GM12878 (cell line): Measurements from ENCODE around the gene CYB5A. TPM values are rescaled to one million over a fixed set of nuclear protein-coding genes. Genes with fewer than 3 reads are reported as not detected.
"Not testable (repeated sequence)": the region's sequence is repeated elsewhere in the genome, so short reads cannot be mapped to it uniquely, and the experiment has no call there.

Experiments used
- ATAC-seq: fragments of 200-7000 bp; cut with Tn5 transposase; 3 replicates; pipeline ENCODE4 v1.9.1; 2020; ENCODE audit warnings: mild to moderate bottlenecking, moderate library complexity
- BruUV-seq: library from RNA; stranded (reverse); fragments of 400-500 nt; replicated peaks from 2 replicates; lab custom pipeline; 2021; lab: Mats Ljungman, UMichigan
- CTCF ChIA-PET: fragments of 300-600 bp; sonication (Branson Sonifier 250); formaldehyde crosslinking; extraction: SDS; loops from one replicate; lab custom pipeline; 2021; ENCODE audit warnings: inconsistent platforms; lab: Yijun Ruan, JAX
- POLR2A ChIA-PET: fragments of 350-600 bp; formaldehyde crosslinking; extraction: SDS; loops from one replicate; lab custom pipeline; 2021; ENCODE audit warnings: inconsistent platforms; lab: Charles Lee
- RAD21 ChIA-PET: fragments of 300-600 bp; sonication (Branson Sonifier 250); formaldehyde crosslinking; loops from one replicate; lab custom pipeline; 2023; ENCODE audit warnings: antibody characterized with exemption; ENCODE audit not compliant: unreplicated experiment; lab: Charles Lee
- SMC1A ChIA-PET: fragments of 300-600 bp; sonication (Branson Sonifier 250); formaldehyde crosslinking; loops from one replicate; lab custom pipeline; 2023; ENCODE audit not compliant: unreplicated experiment, uncharacterized antibody; lab: Charles Lee
- DNase-seq: peaks from one replicate; pipeline ENCODE4 v3.0.0-alpha.2; 2011; ENCODE audit warnings: low read depth, low spot score
- FAIRE-seq: peaks from 3 replicates; lab custom pipeline; 2011; peaks lifted over from hg19 to GRCh38; lab: Jason Lieb, UNC
- H2AFZ ChIP-seq: 2 replicates; pipeline ENCODE4 v1.6.0; 2011; ENCODE audit warnings: low read depth, low read length, control low read depth; ENCODE audit not compliant: control insufficient read depth
- H3K27ac ChIP-seq: 2 replicates; pipeline ENCODE4 v1.5.1; 2011; ENCODE audit warnings: control low read depth; ENCODE audit not compliant: control insufficient read depth, insufficient read depth
- H3K27me3 ChIP-seq, 2 experiments: replicated peaks in 1 of 2; 2 replicates each; pipeline versions ENCODE4 v1.6.0 to v1.6.1; 2011; ENCODE audit warnings: low read length in 1 of 2; ENCODE audit not compliant: control insufficient read depth in 2 of 2, insufficient read depth in 2 of 2
- H3K36me3 ChIP-seq, 2 experiments: 2 replicates each; pipeline ENCODE4 v1.5.1; 2011; ENCODE audit warnings: low read length in 1 of 2; ENCODE audit not compliant: control insufficient read depth in 2 of 2, insufficient read depth in 2 of 2
- H3K4me1 ChIP-seq: 2 replicates; pipeline ENCODE4 v1.6.1; 2011; ENCODE audit warnings: mild to moderate bottlenecking, low read length, moderate library complexity, mixed read lengths; ENCODE audit not compliant: control insufficient read depth, insufficient read depth
- H3K4me2 ChIP-seq: 2 replicates; pipeline ENCODE4 v1.6.0; 2011; ENCODE audit warnings: control low read depth; ENCODE audit not compliant: control insufficient read depth, insufficient read depth
- H3K4me3 ChIP-seq: fragments of 200-600 bp; sonication (generic); 2 replicates; pipeline ENCODE4 v1.5.1; 2016
- H3K79me2 ChIP-seq: 2 replicates; pipeline ENCODE4 v1.6.0; 2011; ENCODE audit warnings: low read length; ENCODE audit not compliant: control insufficient read depth, insufficient read depth
- H3K9ac ChIP-seq: 2 replicates; pipeline ENCODE4 v1.8.0; 2011; ENCODE audit warnings: low read length, control low read depth, mixed read lengths; ENCODE audit not compliant: control insufficient read depth, insufficient read depth
- H3K9me3 ChIP-seq: replicated peaks from 3 replicates; pipeline ENCODE4 v1.5.1; 2011; ENCODE audit warnings: mild to moderate bottlenecking, low read length; ENCODE audit not compliant: control insufficient read depth, insufficient read depth
- H4K20me1 ChIP-seq: 2 replicates; pipeline ENCODE4 v1.6.0; 2011; ENCODE audit not compliant: control insufficient read depth, insufficient read depth
- CREB1 ChIP-seq: IDR thresholded peaks from 2 replicates; pipeline ENCODE4 v1.6.1; 2012; ENCODE audit warnings: low read depth, mild to moderate bottlenecking, inconsistent platforms
- IRF3 ChIP-seq: fragments of 450-650 bp; IDR thresholded peaks from 2 replicates; pipeline ENCODE4 v1.6.1; 2014; ENCODE audit warnings: mild to moderate bottlenecking
- KLF5 ChIP-seq: fragments of 450-650 bp; IDR thresholded peaks from 2 replicates; pipeline ENCODE4 v1.6.1; 2014; ENCODE audit warnings: mild to moderate bottlenecking; ENCODE audit not compliant: partially characterized antibody
- TCF3 ChIP-seq: IDR thresholded peaks from 2 replicates; pipeline ENCODE4 v1.6.1; 2012; ENCODE audit warnings: low read depth, mild to moderate bottlenecking, low read length, borderline replicate concordance; ENCODE audit not compliant: insufficient read depth
- WGBS: methylation state at CpG from one replicate; pipeline ENCODE4 v1.1.6; 2016; ENCODE audit warnings: low lambda C conversion rate; ENCODE audit not compliant: insufficient replicate concordance, insufficient coverage; ENCODE audit errors: missing lambda C conversion rate; 5-methylcytosine and 5-hydroxymethylcytosine counted together
- in situ Hi-C: fragments of 300-500 bp; cut with MboI; formaldehyde crosslinking; loops from 9 replicates; pipeline ENCODE4 v1.14.3; 2018; ENCODE audit warnings: mixed read lengths
- intact Hi-C: fragments of 100-400 bp; cut with micrococcal nuclease; formaldehyde crosslinking; loops from one replicate; pipeline ENCODE4 v1.14.2; 2022; ENCODE audit not compliant: unreplicated experiment
- polyA plus RNA-seq, 11 experiments: library from polyadenylated mRNA; depleted of rRNA in 4 of 11; unstranded in 6 of 11; stranded (reverse) in 5 of 11; fragments of >200 nt; fragmentation: Nextera tagmentation in 4 of 11; fragmentation: Illumina TruSeq in 1 of 11; extraction: Ambion mirVana in 4 of 11; extraction: Trizol in 1 of 11; gene quantifications; 1 replicate in 1 of 11; 2 replicates in 10 of 11; pipeline versions ENCODE4 v1.2.1 to v1.2.3, GENCODE V29; 2011 to 2016; ENCODE audit warnings: inconsistent platforms in 2 of 11, missing spikeins in 2 of 11, low read depth in 1 of 11
- total RNA-seq, 4 experiments: library from RNA; depleted of rRNA in 3 of 4; stranded (reverse); fragments of >200 nt in 3 of 4; fragmentation: Illumina TruSeq in 1 of 4; extraction: Trizol in 1 of 4; gene quantifications; 2 replicates each; pipeline versions ENCODE4 v1.2.1 to v1.2.3, GENCODE V29; 2013 to 2021
- TF ChIP-seq, protein P1 (sequence below): IDR thresholded peaks from 2 replicates; pipeline ENCODE4 v1.6.1; 2012; ENCODE audit warnings: low read depth, low read length, improper control_type of control experiment
- TF ChIP-seq, protein P2 (sequence below): fragments of 450-650 bp; IDR thresholded peaks from 2 replicates; pipeline ENCODE4 v1.6.1; 2017; ENCODE audit warnings: mild to moderate bottlenecking, moderate library complexity
- TF ChIP-seq, protein P3 (sequence below): fragments of 450-650 bp; IDR thresholded peaks from 2 replicates; pipeline ENCODE4 v1.6.1; 2017; ENCODE audit warnings: borderline replicate concordance

The CYB5A gene
- total and polyA plus RNA-seq, 10 of the 15 experiments (the other 5 are each of a cell fraction or from before 2014, with no cell fraction given) = 60.2 to 129 (median 103) TPM

DNA sequence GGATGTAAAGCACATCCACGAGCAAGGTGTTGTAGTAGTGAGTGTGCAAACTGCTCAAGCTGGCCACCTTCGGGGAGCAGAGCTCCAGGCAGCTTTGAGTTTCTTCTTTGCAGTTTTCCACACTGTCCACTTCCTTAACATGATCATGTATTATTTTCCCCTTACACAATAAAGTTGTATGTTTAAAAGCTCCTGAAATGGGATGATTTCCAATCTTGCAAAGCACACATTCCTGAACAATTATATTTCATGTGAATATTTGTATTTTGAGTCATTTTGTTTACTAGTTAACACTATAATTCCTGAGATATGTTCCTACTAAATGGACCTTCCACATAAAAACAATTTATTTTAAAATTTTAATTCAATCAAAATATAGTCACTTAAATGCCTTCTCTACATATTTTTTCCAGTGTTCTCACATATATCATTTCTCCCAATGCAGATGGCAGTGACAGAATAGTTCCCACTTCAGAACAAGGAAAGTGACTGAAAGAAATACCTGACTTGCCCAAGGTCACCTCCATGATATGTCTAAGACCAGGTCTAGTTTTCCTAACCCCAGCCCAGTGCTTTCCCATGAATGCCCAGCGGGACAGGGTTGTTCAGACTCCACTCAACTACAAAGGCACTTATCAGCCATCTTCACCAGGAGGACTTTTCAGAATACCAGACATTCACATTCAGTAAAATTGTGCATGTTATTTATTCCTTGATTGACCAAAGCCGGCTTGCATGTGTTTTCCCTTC lies 5.5 kb downstream of the CYB5A start:
- in situ Hi-C loops = no loop called here
- H2AFZ ChIP-seq = no peak overlapping the region
- no peaks in the 10 kb centered on the region for H3K27me3 ChIP-seq
- peaks cover 7% of the 10 kb centered on the region for H3K4me1 ChIP-seq
- H3K9ac ChIP-seq = no peak overlapping the region
- H3K79me2 ChIP-seq = peaks cover 2% of the 10 kb centered on the region; the same call in 1 of the 2 replicates
- BruUV-seq = no TSS peak
- ChIA-PET SMC1A (interaction anchor here (1.4 kb wide), 1 partner anchor 14 kb away, joined by 6 read pairs; no protein-coding TSS in a partner anchor), POLR2A (no interaction called here), CTCF (no interaction called here), RAD21 (no interaction called here)
- FAIRE-seq (no peak), DNase-seq (no peak), ATAC-seq (no peak)
- no peaks in the 10 kb centered on the region for H4K20me1 ChIP-seq
- no peaks in the 10 kb centered on the region for H3K36me3 ChIP-seq
- H3K4me3 ChIP-seq = no peak overlapping the region
- no peak overlapping the region for H3K27ac ChIP-seq
- TF ChIP-seq, protein P1, sequence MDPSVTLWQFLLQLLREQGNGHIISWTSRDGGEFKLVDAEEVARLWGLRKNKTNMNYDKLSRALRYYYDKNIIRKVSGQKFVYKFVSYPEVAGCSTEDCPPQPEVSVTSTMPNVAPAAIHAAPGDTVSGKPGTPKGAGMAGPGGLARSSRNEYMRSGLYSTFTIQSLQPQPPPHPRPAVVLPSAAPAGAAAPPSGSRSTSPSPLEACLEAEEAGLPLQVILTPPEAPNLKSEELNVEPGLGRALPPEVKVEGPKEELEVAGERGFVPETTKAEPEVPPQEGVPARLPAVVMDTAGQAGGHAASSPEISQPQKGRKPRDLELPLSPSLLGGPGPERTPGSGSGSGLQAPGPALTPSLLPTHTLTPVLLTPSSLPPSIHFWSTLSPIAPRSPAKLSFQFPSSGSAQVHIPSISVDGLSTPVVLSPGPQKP = no peak
- TF ChIP-seq, protein P2, sequence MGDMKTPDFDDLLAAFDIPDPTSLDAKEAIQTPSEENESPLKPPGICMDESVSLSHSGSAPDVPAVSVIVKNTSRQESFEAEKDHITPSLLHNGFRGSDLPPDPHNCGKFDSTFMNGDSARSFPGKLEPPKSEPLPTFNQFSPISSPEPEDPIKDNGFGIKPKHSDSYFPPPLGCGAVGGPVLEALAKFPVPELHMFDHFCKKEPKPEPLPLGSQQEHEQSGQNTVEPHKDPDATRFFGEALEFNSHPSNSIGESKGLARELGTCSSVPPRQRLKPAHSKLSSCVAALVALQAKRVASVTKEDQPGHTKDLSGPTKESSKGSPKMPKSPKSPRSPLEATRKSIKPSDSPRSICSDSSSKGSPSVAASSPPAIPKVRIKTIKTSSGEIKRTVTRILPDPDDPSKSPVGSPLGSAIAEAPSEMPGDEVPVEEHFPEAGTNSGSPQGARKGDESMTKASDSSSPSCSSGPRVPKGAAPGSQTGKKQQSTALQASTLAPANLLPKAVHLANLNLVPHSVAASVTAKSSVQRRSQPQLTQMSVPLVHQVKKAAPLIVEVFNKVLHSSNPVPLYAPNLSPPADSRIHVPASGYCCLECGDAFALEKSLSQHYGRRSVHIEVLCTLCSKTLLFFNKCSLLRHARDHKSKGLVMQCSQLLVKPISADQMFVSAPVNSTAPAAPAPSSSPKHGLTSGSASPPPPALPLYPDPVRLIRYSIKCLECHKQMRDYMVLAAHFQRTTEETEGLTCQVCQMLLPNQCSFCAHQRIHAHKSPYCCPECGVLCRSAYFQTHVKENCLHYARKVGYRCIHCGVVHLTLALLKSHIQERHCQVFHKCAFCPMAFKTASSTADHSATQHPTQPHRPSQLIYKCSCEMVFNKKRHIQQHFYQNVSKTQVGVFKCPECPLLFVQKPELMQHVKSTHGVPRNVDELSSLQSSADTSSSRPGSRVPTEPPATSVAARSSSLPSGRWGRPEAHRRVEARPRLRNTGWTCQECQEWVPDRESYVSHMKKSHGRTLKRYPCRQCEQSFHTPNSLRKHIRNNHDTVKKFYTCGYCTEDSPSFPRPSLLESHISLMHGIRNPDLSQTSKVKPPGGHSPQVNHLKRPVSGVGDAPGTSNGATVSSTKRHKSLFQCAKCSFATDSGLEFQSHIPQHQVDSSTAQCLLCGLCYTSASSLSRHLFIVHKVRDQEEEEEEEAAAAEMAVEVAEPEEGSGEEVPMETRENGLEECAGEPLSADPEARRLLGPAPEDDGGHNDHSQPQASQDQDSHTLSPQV = no peak
- TF ChIP-seq, protein P3, sequence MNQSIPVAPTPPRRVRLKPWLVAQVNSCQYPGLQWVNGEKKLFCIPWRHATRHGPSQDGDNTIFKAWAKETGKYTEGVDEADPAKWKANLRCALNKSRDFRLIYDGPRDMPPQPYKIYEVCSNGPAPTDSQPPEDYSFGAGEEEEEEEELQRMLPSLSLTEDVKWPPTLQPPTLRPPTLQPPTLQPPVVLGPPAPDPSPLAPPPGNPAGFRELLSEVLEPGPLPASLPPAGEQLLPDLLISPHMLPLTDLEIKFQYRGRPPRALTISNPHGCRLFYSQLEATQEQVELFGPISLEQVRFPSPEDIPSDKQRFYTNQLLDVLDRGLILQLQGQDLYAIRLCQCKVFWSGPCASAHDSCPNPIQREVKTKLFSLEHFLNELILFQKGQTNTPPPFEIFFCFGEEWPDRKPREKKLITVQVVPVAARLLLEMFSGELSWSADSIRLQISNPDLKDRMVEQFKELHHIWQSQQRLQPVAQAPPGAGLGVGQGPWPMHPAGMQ = no peak
- no peak for TF ChIP-seq KLF5
- TF ChIP-seq IRF3 = no peak
- no peak for TF ChIP-seq TCF3
- TF ChIP-seq CREB1 = no peak
- H3K9me3 ChIP-seq = no peaks in the 10 kb centered on the region
- no peak overlapping the region for H3K4me2 ChIP-seq
- 74% methylated on average over 4 of the region's 4 CpGs for WGBS
- intact Hi-C loops = no loop called here

GRCh38 chr18:74285583-74285982 lies 6.2 kb downstream of the CYB5A start:
- WGBS = 81% methylated on average over 2 of the region's 3 CpGs
- RAD21 ChIA-PET, H3K9me3 ChIP-seq, FAIRE-seq, in situ Hi-C loops, ATAC-seq, H3K4me3 ChIP-seq, BruUV-seq, H3K79me2 ChIP-seq, H3K27ac ChIP-seq, DNase-seq, H3K27me3 ChIP-seq, H2AFZ ChIP-seq, H3K9ac ChIP-seq, intact Hi-C loops, H4K20me1 ChIP-seq, H3K4me1 ChIP-seq, H3K36me3 ChIP-seq, H3K4me2 ChIP-seq: not testable (repeated sequence)
- ChIA-PET POLR2A (interaction anchor here (0.9 kb wide), 1 partner anchor 10 kb away, joined by 3 read pairs; no protein-coding TSS in a partner anchor), SMC1A (interaction anchor here (1.0 kb wide), 1 partner anchor 44 kb away, joined by 3 read pairs; no protein-coding TSS in a partner anchor), CTCF (interaction anchor here (0.8 kb wide), 1 partner anchor 19 kb away, joined by 3 read pairs; no protein-coding TSS in a partner anchor)
